Activated naive CD8-positive, alpha-beta T cell treated with anti-CD3 and anti-CD28 coated beads for 36 hours (primary cell): Measurements from ENCODE around the gene ROBO1. TPM values are rescaled to one million over a fixed set of nuclear protein-coding genes. Genes with fewer than 3 reads are reported as not detected.
"Not testable (repeated sequence)": the region's sequence is repeated elsewhere in the genome, so short reads cannot be mapped to it uniquely, and the experiment has no call there.

Experiments used
- DNase-seq: peaks from one replicate; pipeline ENCODE4 v3.0.0; 2021
- H3K27ac Mint-ChIP-seq: one replicate; pipeline ENCODE4 v1.8.0; 2022; ENCODE audit warnings: mild to moderate bottlenecking, moderate library complexity, mixed read lengths
- H3K27me3 Mint-ChIP-seq: one replicate; pipeline ENCODE4 v1.8.0; 2022; ENCODE audit warnings: mild to moderate bottlenecking, mixed read lengths
- H3K36me3 Mint-ChIP-seq: one replicate; pipeline ENCODE4 v1.8.0; 2021; ENCODE audit warnings: mild to moderate bottlenecking, mixed read lengths
- H3K4me1 Mint-ChIP-seq: one replicate; pipeline ENCODE4 v1.8.0; 2021; ENCODE audit warnings: mixed read lengths
- H3K4me3 Mint-ChIP-seq: one replicate; pipeline ENCODE4 v1.8.0; 2022; ENCODE audit warnings: mild to moderate bottlenecking, moderate library complexity, mixed read lengths
- H3K9me3 Mint-ChIP-seq: one replicate; pipeline ENCODE4 v1.8.0; 2022; ENCODE audit warnings: mixed read lengths
- total RNA-seq, 2 experiments: library from RNA; stranded (reverse); gene quantifications; one replicate each; pipeline ENCODE4 v1.2.3, GENCODE V29; 2021

ROBO1 gene
- total RNA-seq, 2 experiments from 2014 or later = 13.8 to 16.5 TPM

- Mint-ChIP-seq H3K27ac (no peak overlapping the region), H3K9me3 (peaks cover 1% of the 10 kb centered on the region), H3K4me3 (no peak overlapping the region), H3K4me1 (peaks cover 3% of the 10 kb centered on the region), H3K27me3 (no peaks in the 10 kb centered on the region), H3K36me3 (no peaks in the 10 kb centered on the region)
- no peak for DNase-seq
Measured at GRCh38 chr3:78736863-78737262, 1030.9 kb downstream of the ROBO1 start.

GRCh38 chr3:78734048-78734637, 1033.7 kb downstream of the ROBO1 start:
- Mint-ChIP-seq H3K27ac (no peak overlapping the region), H3K36me3 (no peaks in the 10 kb centered on the region), H3K4me3 (no peak overlapping the region), H3K9me3 (peaks cover 1% of the 10 kb centered on the region), H3K27me3 (no peaks in the 10 kb centered on the region), H3K4me1 (peaks cover 2% of the 10 kb centered on the region)
- DNase-seq = no peak

- Mint-ChIP-seq H3K27me3 (no peaks in the 10 kb centered on the region), H3K4me3 (no peak overlapping the region), H3K4me1 (peaks cover 5% of the 10 kb centered on the region), H3K36me3 (no peaks in the 10 kb centered on the region), H3K27ac (no peak overlapping the region), H3K9me3 (no peaks in the 10 kb centered on the region)
- DNase-seq = no peak
Measured at GRCh38 chr3:78732893-78733292, 1034.9 kb downstream of the ROBO1 start.

DNA sequence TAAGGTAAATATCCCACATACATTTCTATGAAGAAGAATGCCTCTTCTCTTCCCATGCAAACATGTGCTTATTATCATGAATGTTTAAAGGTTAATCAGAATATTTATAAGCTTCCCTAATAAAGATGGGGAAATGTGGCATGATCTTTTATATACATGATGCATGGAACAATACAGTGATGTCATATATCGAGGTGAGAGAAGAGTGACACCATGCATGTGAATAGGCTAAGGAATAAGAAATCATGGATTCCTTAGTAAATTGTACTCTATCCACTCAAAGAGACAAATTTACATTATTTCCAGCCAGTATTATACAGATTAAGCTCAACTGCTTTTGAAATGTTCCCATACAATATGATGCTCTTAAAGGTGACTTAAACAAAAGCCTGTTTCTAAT, 1035.3 kb downstream of the ROBO1 start:
- no peak for DNase-seq
- Mint-ChIP-seq H3K36me3 (no peaks in the 10 kb centered on the region), H3K9me3 (no peaks in the 10 kb centered on the region), H3K27me3 (no peaks in the 10 kb centered on the region), H3K27ac (no peak overlapping the region), H3K4me1 (peaks cover 5% of the 10 kb centered on the region), H3K4me3 (no peak overlapping the region)

DNA sequence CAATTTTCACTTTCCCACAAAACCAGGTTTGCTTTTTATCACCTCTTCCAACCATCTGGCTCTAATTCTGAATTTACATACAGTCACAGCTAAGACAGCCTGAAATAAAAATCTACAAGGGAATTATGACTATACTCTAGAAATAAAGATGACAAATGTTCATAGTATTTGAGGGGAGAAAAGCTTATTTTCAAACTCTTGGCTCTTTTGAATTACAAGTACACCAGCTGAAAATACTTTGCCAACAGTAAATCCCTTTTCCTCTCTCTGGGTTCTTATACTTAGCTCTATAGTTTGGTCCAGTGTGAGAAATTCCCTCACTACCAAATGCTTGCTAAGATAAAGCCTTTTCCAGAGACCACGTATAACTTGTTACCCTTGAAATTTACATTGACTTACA, 1037.9 kb downstream of the ROBO1 start:
- DNase-seq = no peak
- Mint-ChIP-seq H3K4me1 (peaks cover 3% of the 10 kb centered on the region), H3K36me3 (no peaks in the 10 kb centered on the region), H3K9me3 (no peaks in the 10 kb centered on the region), H3K4me3 (no peak overlapping the region), H3K27me3 (no peaks in the 10 kb centered on the region), H3K27ac (no peak overlapping the region)

DNA sequence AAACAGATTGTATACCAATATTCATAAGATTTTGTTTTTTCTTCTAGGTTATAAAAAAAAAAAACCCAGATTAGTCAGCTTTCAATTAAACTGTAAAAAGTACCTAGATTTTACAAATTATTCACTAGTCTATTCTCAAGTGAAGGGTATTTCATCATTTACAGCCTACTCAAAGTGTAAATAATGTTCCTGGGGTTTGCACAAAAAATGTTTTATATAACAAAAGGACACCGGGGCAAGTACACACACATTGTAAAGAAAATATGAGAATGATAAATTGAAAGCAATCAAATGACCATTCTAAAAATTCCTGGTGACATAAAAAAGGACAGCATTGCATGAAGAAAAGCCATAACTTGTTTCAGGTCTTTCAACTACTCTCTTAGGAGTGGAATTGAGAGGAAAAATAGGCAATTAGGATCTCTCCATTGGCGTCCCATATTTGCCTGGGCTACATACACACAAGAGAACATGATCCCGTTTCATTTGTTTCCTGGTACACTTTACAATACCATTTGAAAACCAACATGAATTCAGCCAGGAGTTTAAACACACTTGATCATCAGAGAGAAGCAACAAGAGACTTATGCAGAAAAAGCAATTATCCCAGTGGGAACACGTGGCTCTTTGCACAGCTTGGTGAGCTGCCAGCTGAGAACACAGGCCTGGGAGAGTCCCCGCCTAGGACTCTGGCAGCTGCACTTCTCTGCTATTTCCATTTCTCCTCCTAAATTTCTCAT, 1039.2 kb downstream of the ROBO1 start:
- peaks cover 8% of the 10 kb centered on the region for H3K4me1 Mint-ChIP-seq
- no peak for DNase-seq
- no peak overlapping the region for H3K4me3 Mint-ChIP-seq
- H3K27me3 Mint-ChIP-seq = no peaks in the 10 kb centered on the region
- H3K36me3 Mint-ChIP-seq = no peaks in the 10 kb centered on the region
- H3K27ac Mint-ChIP-seq = no peak overlapping the region
- no peaks in the 10 kb centered on the region for H3K9me3 Mint-ChIP-seq

GRCh38 chr3:78726545-78726944, 1041.3 kb downstream of the ROBO1 start:
- H3K27ac Mint-ChIP-seq = no peak overlapping the region
- no peaks in the 10 kb centered on the region for H3K27me3 Mint-ChIP-seq
- H3K9me3 Mint-ChIP-seq = no peaks in the 10 kb centered on the region
- DNase-seq = no peak
- H3K4me3 Mint-ChIP-seq = no peak overlapping the region
- H3K4me1 Mint-ChIP-seq = peaks cover 8% of the 10 kb centered on the region
- no peaks in the 10 kb centered on the region for H3K36me3 Mint-ChIP-seq

DNA sequence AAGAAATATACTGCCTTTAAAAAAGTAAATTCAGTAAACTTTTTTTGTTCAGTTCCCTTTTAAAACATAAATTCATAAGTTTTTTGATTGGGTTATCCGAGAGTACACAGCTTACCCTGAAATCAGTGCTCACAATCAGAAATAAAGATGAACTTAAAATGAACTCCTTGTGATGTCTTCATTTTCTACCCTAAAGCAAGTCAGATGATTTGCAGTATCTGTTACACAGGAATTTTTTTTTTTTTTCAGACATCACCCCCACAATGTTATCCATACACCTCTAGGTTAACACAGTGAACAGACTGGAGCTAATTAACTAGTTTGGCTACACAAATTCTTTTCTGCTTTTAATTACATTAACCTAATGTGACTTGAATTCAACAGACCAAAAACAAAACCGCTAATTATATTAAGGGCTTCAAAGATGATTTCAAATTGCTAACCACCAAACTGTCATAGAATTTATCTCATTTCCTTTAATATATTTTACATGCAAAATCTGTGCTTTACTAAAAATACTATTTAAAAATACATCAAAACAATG, 1042.0 kb downstream of the ROBO1 start:
- DNase-seq = no peak
- Mint-ChIP-seq H3K27me3 (no peaks in the 10 kb centered on the region), H3K4me1 (peaks cover 8% of the 10 kb centered on the region), H3K9me3 (no peaks in the 10 kb centered on the region), H3K4me3 (no peak overlapping the region), H3K27ac (no peak overlapping the region), H3K36me3 (no peaks in the 10 kb centered on the region)

GRCh38 chr3:78724859-78725258, 1042.9 kb downstream of the ROBO1 start:
- Mint-ChIP-seq H3K4me1 (peaks cover 8% of the 10 kb centered on the region), H3K36me3 (no peaks in the 10 kb centered on the region), H3K4me3 (no peak overlapping the region), H3K27ac (no peak overlapping the region), H3K27me3 (no peaks in the 10 kb centered on the region), H3K9me3 (no peaks in the 10 kb centered on the region)
- no peak for DNase-seq

DNA sequence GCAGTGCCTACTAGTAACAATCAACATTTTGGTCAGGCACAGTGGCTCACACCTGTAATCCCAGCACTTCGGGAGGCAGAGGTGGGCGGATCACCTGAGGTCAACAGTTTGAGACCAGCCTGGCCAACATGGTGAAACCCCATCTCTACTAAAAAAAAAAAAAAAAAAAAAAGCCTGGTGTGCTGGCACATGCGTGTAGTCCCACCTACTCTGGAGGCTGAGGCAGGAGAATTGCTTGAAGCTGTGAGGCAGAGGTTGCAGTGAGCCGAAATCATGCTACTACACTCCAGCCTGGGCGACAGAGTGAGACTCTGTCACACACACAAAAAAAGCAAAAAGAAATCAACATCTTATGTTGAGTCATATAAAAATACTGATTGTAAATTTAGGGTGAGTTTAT, 1043.4 kb downstream of the ROBO1 start:
- H3K36me3 Mint-ChIP-seq, H3K9me3 Mint-ChIP-seq, H3K4me3 Mint-ChIP-seq, H3K4me1 Mint-ChIP-seq, H3K27ac Mint-ChIP-seq, H3K27me3 Mint-ChIP-seq, DNase-seq: not testable (repeated sequence)

GRCh38 chr3:78721771-78722543, 1045.8 kb downstream of the ROBO1 start:
- Mint-ChIP-seq H3K36me3 (no peaks in the 10 kb centered on the region), H3K4me3 (no peak overlapping the region), H3K9me3 (no peaks in the 10 kb centered on the region), H3K4me1 (peaks cover 6% of the 10 kb centered on the region), H3K27me3 (no peaks in the 10 kb centered on the region), H3K27ac (no peak overlapping the region)
- DNase-seq = no peak

- Mint-ChIP-seq H3K36me3 (peaks cover 8% of the 10 kb centered on the region), H3K4me1 (peaks cover 2% of the 10 kb centered on the region), H3K9me3 (peaks cover 7% of the 10 kb centered on the region), H3K27me3 (no peaks in the 10 kb centered on the region), H3K4me3 (no peak overlapping the region), H3K27ac (no peak overlapping the region)
- no peak for DNase-seq
Measured at GRCh38 chr3:78718707-78719106, 1049.1 kb downstream of the ROBO1 start.

DNA sequence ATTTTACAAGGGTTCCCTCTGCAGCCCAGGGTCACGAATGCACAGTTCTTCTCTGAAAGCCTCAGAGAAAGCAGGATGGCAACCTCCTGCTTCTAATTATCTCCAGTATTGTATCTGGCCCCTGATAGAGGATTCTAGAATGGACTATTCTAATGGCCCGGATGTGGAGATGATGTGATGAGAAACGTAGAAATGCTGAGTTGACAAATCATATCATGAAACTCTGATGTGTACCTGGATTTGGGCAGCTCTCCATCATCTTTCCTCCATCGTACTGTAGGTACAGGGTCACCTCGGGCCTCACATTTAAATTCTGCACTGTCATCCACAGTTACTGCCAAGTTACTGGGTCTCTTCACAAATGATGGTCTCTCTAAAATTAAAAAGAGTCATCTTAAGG, 1050.8 kb downstream of the ROBO1 start:
- peaks cover 7% of the 10 kb centered on the region for H3K9me3 Mint-ChIP-seq
- peaks cover 11% of the 10 kb centered on the region for H3K4me1 Mint-ChIP-seq
- H3K27me3 Mint-ChIP-seq = no peaks in the 10 kb centered on the region
- no peak overlapping the region for H3K27ac Mint-ChIP-seq
- no peak for DNase-seq
- H3K4me3 Mint-ChIP-seq = no peak overlapping the region
- H3K36me3 Mint-ChIP-seq = peaks cover 8% of the 10 kb centered on the region

DNA sequence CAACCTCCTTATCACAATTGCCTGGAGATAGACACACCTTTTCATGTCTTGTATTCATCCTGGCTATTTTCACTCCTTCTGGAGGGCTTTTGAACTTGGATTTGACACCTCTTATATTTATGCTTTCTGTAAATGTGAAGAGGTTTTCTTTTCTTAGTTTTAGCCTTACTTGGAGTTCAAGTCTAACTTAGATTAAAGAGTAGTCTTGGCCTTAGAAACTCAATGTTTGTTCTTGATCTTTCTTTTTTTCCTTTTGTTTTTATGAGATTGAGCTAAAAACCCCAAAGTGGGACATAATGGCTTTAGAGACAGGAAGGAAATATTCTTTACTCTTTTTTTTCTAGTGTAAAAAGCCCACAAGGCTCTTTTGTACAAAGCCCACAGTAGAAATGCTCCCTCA, 1054.9 kb downstream of the ROBO1 start:
- peak overlapping the region; percentile 74 for H3K27ac Mint-ChIP-seq
- no peak for DNase-seq
- H3K36me3 Mint-ChIP-seq = peaks cover 8% of the 10 kb centered on the region
- peaks cover 13% of the 10 kb centered on the region for H3K4me1 Mint-ChIP-seq
- H3K27me3 Mint-ChIP-seq = no peaks in the 10 kb centered on the region
- H3K4me3 Mint-ChIP-seq = no peak overlapping the region
- peaks cover 8% of the 10 kb centered on the region for H3K9me3 Mint-ChIP-seq

- peaks cover 10% of the 10 kb centered on the region for H3K9me3 Mint-ChIP-seq
- DNase-seq = no peak
- no peaks in the 10 kb centered on the region for H3K27me3 Mint-ChIP-seq
- H3K27ac Mint-ChIP-seq = no peak overlapping the region
- H3K36me3 Mint-ChIP-seq = peaks cover 8% of the 10 kb centered on the region
- no peak overlapping the region for H3K4me3 Mint-ChIP-seq
- H3K4me1 Mint-ChIP-seq = peaks cover 18% of the 10 kb centered on the region
Measured at GRCh38 chr3:78712270-78712669, 1055.5 kb downstream of the ROBO1 start.
